HG03342 (cell line): ENCODE data around the gene KIF13A.
"Not testable (repeated sequence)": the region's sequence is repeated elsewhere in the genome, so short reads cannot be mapped to it uniquely, and the experiment has no call there.

ENCODE experiments used
- ATAC-seq: cut with Tn5 transposase; IDR thresholded peaks from one replicate; pipeline ENCODE4 v1.9.1; 2021; ENCODE audit warnings: mild to moderate bottlenecking, moderate library complexity; ENCODE audit not compliant: unreplicated experiment

Gene KIF13A

GRCh38 chr6:17987447-17987696 lies at the start of gene KIF13A:
Gene KIF13A (minus strand): TSS chr6:17987635. CDS start chr6:17987463, 172 bp downstream.
- ATAC-seq, result no peak

- no peak for ATAC-seq
Measured at GRCh38 chr6:18036781-18037180, 49.3 kb upstream of the KIF13A start.

DNA sequence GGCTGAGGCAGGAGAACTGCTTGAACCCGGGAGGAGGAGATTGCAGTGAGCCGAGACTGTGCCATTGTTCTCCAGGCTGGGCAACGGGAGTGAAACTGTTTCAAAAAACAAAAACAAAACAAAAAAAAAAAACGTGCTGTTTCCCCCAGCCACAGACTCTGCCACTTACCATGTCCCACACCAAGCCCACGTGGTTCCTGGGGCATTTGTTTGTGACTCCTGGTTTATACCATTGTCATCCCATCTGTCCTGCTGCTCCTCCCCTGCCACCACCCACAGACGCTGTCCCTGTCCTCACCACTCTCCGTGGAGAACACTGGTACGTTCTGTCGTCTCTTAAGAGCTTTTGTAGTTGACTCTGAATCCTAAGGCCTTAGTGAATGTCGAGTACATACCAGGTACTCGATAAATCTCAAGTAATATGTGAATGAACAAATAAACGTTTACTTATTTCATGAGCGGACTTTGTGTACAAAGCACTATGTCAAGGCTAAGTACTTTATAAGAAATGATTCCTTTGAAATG lies 48.0 kb upstream of the KIF13A start:
- ATAC-seq, result no peak

- no peak for ATAC-seq
Measured at GRCh38 chr6:18034798-18035202, 47.4 kb upstream of the KIF13A start.

- ATAC-seq, result no peak
Measured at GRCh38 chr6:18031680-18032256, 44.3 kb upstream of the KIF13A start.

DNA sequence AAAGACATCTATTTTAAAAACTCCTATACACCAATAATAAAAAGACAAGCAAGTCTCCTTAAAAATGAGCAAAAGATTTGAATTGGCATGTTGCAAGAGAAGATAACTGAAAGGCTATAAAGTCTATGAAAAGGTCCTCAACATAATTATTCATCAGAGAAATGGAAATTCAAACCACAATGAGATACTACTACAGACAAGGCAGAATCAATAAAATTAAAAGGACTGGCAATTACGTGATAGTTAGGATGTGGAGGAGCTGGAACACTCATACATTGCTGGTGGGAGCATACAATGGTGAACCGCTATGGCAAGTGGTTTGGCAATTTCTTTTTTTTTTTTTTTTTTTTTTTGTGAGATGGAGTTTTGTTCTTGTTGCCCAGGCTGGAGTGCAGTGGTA lies 43.8 kb upstream of the KIF13A start:
- no peak for ATAC-seq

GRCh38 chr6:18028332-18028731 lies 40.9 kb upstream of the KIF13A start:
- ATAC-seq, result no peak

DNA sequence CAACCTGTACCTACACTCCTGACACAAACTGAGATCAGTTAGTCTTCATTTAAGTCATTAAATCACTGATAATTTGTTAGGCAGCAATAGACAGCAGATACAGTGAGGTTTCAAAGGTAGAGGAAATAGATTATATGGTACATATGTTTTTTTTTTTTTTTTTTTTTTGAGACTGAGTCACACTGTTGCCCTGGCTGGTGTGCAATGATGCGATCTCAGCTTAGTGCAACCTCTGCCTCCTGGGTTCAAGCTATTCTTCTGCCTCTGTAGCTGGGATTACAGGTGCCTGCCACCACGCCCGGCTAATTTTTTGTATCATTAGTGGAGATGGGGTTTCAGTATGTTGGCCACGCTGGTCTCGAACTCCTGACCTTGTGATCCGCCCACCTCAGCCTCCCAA lies 38.2 kb upstream of the KIF13A start:
- ATAC-seq, result no peak

- ATAC-seq, result no peak
Measured at GRCh38 chr6:18024876-18025275, 37.4 kb upstream of the KIF13A start.

- no peak for ATAC-seq
Measured at GRCh38 chr6:18023891-18024290, 36.5 kb upstream of the KIF13A start.

- no peak for ATAC-seq
Measured at GRCh38 chr6:18022398-18023231, 35.2 kb upstream of the KIF13A start.

- ATAC-seq, result no peak
Measured at GRCh38 chr6:18021166-18021850, 33.9 kb upstream of the KIF13A start.

GRCh38 chr6:18020545-18020944 lies 33.1 kb upstream of the KIF13A start:
- ATAC-seq, result not testable (repeated sequence)

GRCh38 chr6:18019539-18020534 lies 32.4 kb upstream of the KIF13A start:
- no peak for ATAC-seq

DNA sequence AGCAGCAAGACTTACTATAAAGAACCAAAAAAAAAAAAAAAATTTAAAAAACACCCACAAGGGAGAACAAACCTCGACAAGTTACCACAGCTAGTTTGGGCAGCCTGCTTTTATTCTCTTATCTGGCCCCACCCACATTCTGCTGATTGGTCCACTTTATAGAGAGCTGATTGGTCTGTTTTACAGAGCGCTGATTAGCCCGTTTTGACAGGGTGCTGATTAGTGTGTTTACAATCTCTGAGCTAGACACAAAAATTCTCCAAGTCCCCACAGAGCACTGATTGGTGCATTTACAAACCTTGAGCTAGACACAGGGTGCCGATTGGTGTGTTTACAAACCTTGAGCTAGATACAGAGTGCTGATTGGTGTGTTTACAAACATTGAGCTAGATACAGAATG lies 31.7 kb upstream of the KIF13A start:
- ATAC-seq, result not testable (repeated sequence)

DNA sequence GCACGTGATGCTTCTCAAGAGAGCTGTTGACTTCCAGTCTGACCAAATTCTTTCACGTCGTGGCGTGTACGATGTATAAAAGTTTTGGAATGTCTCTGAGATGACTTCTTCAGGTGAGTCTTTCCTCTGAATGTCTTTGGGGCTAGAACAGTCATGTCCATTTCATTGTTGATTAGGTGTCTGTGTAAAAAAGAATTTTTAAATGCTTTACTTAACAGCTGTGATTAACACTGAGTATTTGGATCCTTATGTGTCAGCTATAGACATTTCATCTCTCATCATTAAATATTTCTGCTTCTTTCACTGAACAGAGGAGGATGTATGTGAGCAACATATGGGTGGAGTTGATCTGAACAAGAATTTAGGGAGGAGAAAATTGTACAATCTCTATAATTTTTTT lies 29.3 kb upstream of the KIF13A start:
- no peak for ATAC-seq

DNA sequence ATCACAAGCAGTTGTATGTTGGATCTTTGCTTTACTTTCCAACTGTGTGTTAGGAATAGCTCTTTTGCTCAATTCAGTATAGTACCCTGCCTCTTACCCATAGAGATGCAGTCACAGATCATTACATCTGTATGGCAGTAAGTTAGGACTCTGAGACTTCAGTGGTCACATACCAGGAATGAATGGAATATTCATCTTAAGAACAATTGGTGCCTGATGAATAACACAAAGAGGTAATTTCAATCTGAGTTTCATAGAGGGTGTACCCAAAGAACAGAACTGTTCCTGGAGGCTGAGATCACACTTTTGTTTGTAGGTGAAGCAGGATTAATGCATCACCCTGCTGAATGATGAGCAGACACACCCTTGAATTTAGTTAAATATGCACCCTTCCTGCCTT lies 28.7 kb upstream of the KIF13A start:
- no peak for ATAC-seq

GRCh38 chr6:18011287-18011686 lies 23.9 kb upstream of the KIF13A start:
- ATAC-seq, result no peak

GRCh38 chr6:18010540-18010939 lies 23.1 kb upstream of the KIF13A start:
- not testable (repeated sequence) for ATAC-seq

DNA sequence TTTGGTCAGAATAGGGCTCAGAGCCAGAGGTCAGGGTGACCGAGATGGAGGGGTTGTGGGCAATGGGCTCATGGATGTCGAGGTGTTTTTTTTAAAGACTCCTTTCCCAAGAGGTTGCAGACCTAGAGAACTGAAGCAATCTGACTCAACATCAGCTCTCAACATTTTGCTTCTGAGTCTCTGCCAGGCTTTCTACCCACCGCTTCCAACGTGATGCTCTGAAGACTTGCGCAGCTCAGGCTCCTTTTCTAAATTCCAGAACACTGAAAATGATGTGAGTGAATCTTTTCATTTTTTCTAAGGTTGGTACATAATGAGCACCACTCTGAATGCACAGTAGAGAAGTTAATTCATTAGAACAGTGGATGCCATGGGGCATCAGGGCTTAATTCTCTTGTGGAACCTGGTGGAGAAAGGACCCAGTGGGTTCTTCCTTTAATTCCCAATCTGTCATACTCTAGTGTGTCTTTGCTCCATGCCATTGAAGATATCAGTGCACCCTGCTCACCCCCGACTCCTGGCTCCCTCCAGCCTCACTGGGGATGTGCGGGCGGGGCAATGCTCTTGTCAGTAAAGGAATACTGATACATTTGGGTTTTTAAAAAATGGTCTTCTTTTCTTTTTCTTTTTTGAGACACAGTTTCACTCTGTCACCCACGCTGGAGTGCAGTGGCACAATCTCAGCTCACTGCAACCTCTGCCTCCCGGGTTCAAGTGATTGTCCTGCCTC lies 17.0 kb upstream of the KIF13A start:
- ATAC-seq, result no peak
